Endothelial cell of umbilical vein (primary cell): ENCODE results near the gene TRAF3. TPM values are rescaled to one million over a fixed set of nuclear protein-coding genes. Genes with fewer than 3 reads are reported as not detected.

Experiments used
- BruUV-seq: library from RNA; stranded (reverse); fragments of 400-500 nt; replicated peaks from 2 replicates; lab custom pipeline; 2021; lab: Mats Ljungman, UMichigan
- CTCF ChIA-PET: fragments of 300-600, 350-600 bp; sonication (Branson Sonifier 250); formaldehyde crosslinking; loops from one replicate; lab custom pipeline; 2021; ENCODE audit warnings: antibody characterized with exemption, inconsistent platforms; lab: Charles Lee
- POLR2A ChIA-PET: fragments of 300-600, 350-600 bp; sonication (Branson Sonifier 250); formaldehyde crosslinking; loops from one replicate; lab custom pipeline; 2021; ENCODE audit warnings: antibody characterized with exemption, inconsistent platforms; lab: Charles Lee
- DNase-seq: peaks from one replicate; pipeline ENCODE4 v3.0.0-alpha.2; 2011; ENCODE audit warnings: low read depth, low spot score
- FAIRE-seq: peaks from 2 replicates; lab custom pipeline; 2011; peaks lifted over from hg19 to GRCh38; lab: Jason Lieb, UNC
- H2AFZ ChIP-seq: 2 replicates; pipeline ENCODE4 v1.6.0; 2012; ENCODE audit warnings: low read depth, low read length, control low read depth, inconsistent platforms
- H3K27ac ChIP-seq: 2 replicates; pipeline ENCODE4 v1.5.1; 2011; ENCODE audit warnings: low read depth, mild to moderate bottlenecking, control low read depth, low read length, moderate library complexity; ENCODE audit not compliant: insufficient read depth
- H3K27me3 ChIP-seq, 2 experiments: 2 replicates each; pipeline versions ENCODE4 v1.6.0 to v1.6.1; 2011; ENCODE audit warnings: low read length in 2 of 2, mixed read lengths in 1 of 2; ENCODE audit not compliant: control insufficient read depth in 2 of 2, insufficient read depth in 2 of 2
- H3K36me3 ChIP-seq, 2 experiments: 2 replicates in 1 of 2; 3 replicates in 1 of 2; pipeline ENCODE4 v1.5.1; 2011; ENCODE audit warnings: low read length in 2 of 2, mild to moderate bottlenecking in 1 of 2, moderate library complexity in 1 of 2; ENCODE audit not compliant: control insufficient read depth in 2 of 2, insufficient read depth in 2 of 2; ENCODE audit errors: extremely low read depth in 1 of 2
- H3K4me1 ChIP-seq: 3 replicates; pipeline ENCODE4 v1.5.1; 2011; ENCODE audit warnings: mild to moderate bottlenecking, low read length; ENCODE audit not compliant: control insufficient read depth, insufficient read depth; ENCODE audit errors: extremely low read depth
- H3K4me2 ChIP-seq: 2 replicates; pipeline ENCODE4 v1.6.1; 2011; ENCODE audit warnings: low read length, control low read depth, mixed read lengths; ENCODE audit not compliant: insufficient read depth
- H3K4me3 ChIP-seq, 3 experiments: fragments of 200-600 bp in 1 of 3; sonication (generic), shearing (Covaris generic) in 1 of 3; replicated peaks in 1 of 3; 2 replicates each; pipeline ENCODE4 v1.5.1; 2011 to 2016; ENCODE audit warnings: control low read depth in 3 of 3, low read length in 3 of 3, mild to moderate bottlenecking in 2 of 3, inconsistent platforms in 1 of 3, low read depth in 1 of 3, moderate library complexity in 1 of 3; ENCODE audit not compliant: insufficient read depth in 1 of 3
- H3K79me2 ChIP-seq: 2 replicates; pipeline ENCODE4 v1.6.0; 2012; ENCODE audit warnings: low read length, inconsistent platforms; ENCODE audit not compliant: control insufficient read depth, insufficient read depth
- H3K9ac ChIP-seq: replicated peaks from 2 replicates; pipeline ENCODE3; 2011; ENCODE audit warnings: low read length, control low read depth; ENCODE audit not compliant: insufficient read depth; ENCODE audit errors: extremely low read depth
- H3K9me1 ChIP-seq: replicated peaks from 3 replicates; pipeline ENCODE4 v1.6.0; 2011; ENCODE audit warnings: mild to moderate bottlenecking, low read length; ENCODE audit not compliant: control insufficient read depth, insufficient read depth; ENCODE audit errors: extremely low read depth
- H3K9me3 ChIP-seq: replicated peaks from 2 replicates; pipeline ENCODE4 v1.5.1; 2012; ENCODE audit warnings: low read length, inconsistent platforms; ENCODE audit not compliant: control insufficient read depth, insufficient read depth
- H4K20me1 ChIP-seq: replicated peaks from 2 replicates; pipeline ENCODE3; 2011; ENCODE audit warnings: mild to moderate bottlenecking, low read length; ENCODE audit not compliant: control insufficient read depth, insufficient read depth; ENCODE audit errors: extremely low read depth
- EZH2 ChIP-seq: IDR thresholded peaks from 2 replicates; pipeline ENCODE4 v1.6.1; 2012; ENCODE audit warnings: borderline replicate concordance, low read depth, mild to moderate bottlenecking, moderate library complexity, low read length, inconsistent platforms; ENCODE audit not compliant: severe bottlenecking
- FOS ChIP-seq: IDR thresholded peaks from 2 replicates; pipeline ENCODE4 v1.6.1; 2011; ENCODE audit warnings: mild to moderate bottlenecking, low read length, moderate library complexity, borderline replicate concordance; ENCODE audit not compliant: insufficient read depth
- GATA2 ChIP-seq: IDR thresholded peaks from 2 replicates; pipeline ENCODE4 v1.7.0; 2011; ENCODE audit warnings: low read depth, mild to moderate bottlenecking, moderate library complexity, mixed read lengths, low read length; ENCODE audit not compliant: insufficient read length, insufficient read depth
- JUN ChIP-seq: IDR thresholded peaks from 2 replicates; pipeline ENCODE4 v1.6.1; 2011; ENCODE audit warnings: borderline replicate concordance, low read depth; ENCODE audit not compliant: insufficient read length, insufficient read depth
- MYC ChIP-seq: IDR thresholded peaks from one replicate; pipeline ENCODE4 v1.6.1; 2011; ENCODE audit warnings: mild to moderate bottlenecking, low read depth, low read length
- POLR2A ChIP-seq: IDR thresholded peaks from 2 replicates; pipeline ENCODE4 v1.6.1; 2012; ENCODE audit warnings: low read depth, mild to moderate bottlenecking, control low read depth, low read length
- POLR2AphosphoS5 ChIP-seq: IDR thresholded peaks from 2 replicates; pipeline ENCODE4 v1.6.1; 2012; ENCODE audit warnings: low read depth, mild to moderate bottlenecking, control low read depth, low read length, moderate library complexity; ENCODE audit not compliant: insufficient read depth
- dilution Hi-C: fragments of 300-500 bp; cut with MboI; formaldehyde crosslinking; loops from one replicate; pipeline ENCODE4 v1.15.0; 2019; ENCODE audit warnings: low sequenced_read_pairs; ENCODE audit not compliant: extremely low pct_ligation_motif_present
- intact Hi-C: fragments of 100-400 bp; cut with micrococcal nuclease; formaldehyde crosslinking; loops from one replicate; pipeline ENCODE4 v1.10.0; 2022
- polyA plus RNA-seq, 4 experiments: library from polyadenylated mRNA; depleted of rRNA in 3 of 4; stranded (reverse) in 3 of 4; unstranded in 1 of 4; fragments of >200 nt; gene quantifications; 2 replicates each; pipeline versions ENCODE4 v1.2.1 to v1.2.3, GENCODE V29; 2011 to 2012; ENCODE audit warnings: missing spikeins in 1 of 4
- total RNA-seq: library from RNA; stranded (reverse); gene quantifications from 2 replicates; pipeline ENCODE4 v1.2.3, GENCODE V29; 2021
- TF ChIP-seq, protein P1 (sequence below): IDR thresholded peaks from 2 replicates; pipeline ENCODE4 v1.6.1; 2011; ENCODE audit not compliant: insufficient read depth, insufficient read length
- TF ChIP-seq, protein P2 (sequence below), 2 donors: IDR thresholded peaks; 1 replicate in 1 of 2; 2 replicates in 1 of 2; pipeline ENCODE4 v1.5.1; 2011; ENCODE audit warnings: low read length in 2 of 2, mild to moderate bottlenecking in 2 of 2, moderate library complexity in 2 of 2, control low read depth in 1 of 2, inconsistent platforms in 1 of 2, low read depth in 1 of 2; ENCODE audit not compliant: insufficient read depth in 1 of 2; ENCODE audit errors: extremely low read depth in 1 of 2

TRAF3 gene
- total and polyA plus RNA-seq, 2 donors (not counting 3 experiments of a cell fraction or from before 2014, with no cell fraction given) = 14.4 to 27.6 TPM

DNA sequence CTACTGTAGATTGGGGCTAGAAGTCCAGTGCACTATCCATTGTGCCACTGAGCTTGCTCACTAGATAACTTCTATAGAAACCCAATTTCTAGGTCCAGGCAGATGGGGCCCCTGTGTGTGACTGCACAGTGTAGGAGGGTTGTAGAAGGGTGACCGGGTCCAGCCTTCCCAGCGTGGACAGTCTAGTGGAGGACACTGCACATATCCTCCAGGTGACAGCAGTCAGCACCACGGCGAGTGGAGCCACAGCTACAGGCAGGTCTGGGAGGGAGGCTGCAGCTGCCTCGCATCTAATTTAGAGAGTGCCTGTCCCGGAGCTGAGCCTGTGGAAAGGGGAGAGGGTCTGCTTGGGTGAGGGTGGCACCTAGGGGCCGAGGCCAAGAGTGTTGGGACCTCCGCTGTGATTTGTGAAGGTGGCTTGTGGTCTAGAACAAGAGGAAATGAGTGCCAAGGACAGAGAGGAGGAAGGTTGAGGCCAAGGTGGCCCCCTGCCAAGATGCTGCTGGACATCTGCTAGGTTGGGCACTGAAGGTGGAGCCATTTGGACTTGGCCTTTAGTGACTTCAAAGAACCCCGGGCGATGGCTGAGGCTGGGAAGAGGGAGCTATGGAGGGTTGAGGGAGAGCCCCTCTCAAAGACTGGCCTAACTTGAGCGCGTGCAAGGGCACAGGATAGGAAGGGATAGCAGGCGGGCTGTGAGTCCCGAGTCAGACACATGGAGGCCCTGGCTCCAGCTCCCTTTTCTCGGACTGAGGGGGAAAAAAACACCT is 46.0 kb upstream of the TRAF3 start:
- Histone ChIP-seq H3K4me1 (no peaks in the 10 kb centered on the region), H3K27me3 (no peaks in the 10 kb centered on the region), H4K20me1 (no peaks in the 10 kb centered on the region), H3K27ac (no peak overlapping the region), H3K36me3 (peaks cover 0 to 18% of the 10 kb centered on the region in 2 experiments), H3K4me3 (no peak overlapping the region), H2AFZ (no peak overlapping the region), H3K9ac (no peak overlapping the region), H3K79me2 (no peaks in the 10 kb centered on the region), H3K4me2 (no peak overlapping the region), H3K9me1 (no peaks in the 10 kb centered on the region), H3K9me3 (no peaks in the 10 kb centered on the region)
- dilution Hi-C loops (no loop called here), intact Hi-C loops (no loop called here)
- POLR2A ChIA-PET = no interaction called here
- FAIRE-seq (no peak), DNase-seq (no peak)
- CTCF ChIA-PET = interaction anchor here (0.7 to 1.7 kb wide), 2 partner anchors 38 to 207 kb away, joined by 3 to 4 read pairs; no protein-coding TSS in a partner anchor
- BruUV-seq = no TSS peak
- no peak for TF ChIP-seq POLR2A
- TF ChIP-seq EZH2 = no peak
- TF ChIP-seq, protein P1, sequence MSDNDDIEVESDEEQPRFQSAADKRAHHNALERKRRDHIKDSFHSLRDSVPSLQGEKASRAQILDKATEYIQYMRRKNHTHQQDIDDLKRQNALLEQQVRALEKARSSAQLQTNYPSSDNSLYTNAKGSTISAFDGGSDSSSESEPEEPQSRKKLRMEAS = no peak
- TF ChIP-seq FOS = no peak
- no peak for TF ChIP-seq POLR2AphosphoS5
- no peak for TF ChIP-seq JUN
- TF ChIP-seq MYC = no peak
- TF ChIP-seq, protein P2, sequence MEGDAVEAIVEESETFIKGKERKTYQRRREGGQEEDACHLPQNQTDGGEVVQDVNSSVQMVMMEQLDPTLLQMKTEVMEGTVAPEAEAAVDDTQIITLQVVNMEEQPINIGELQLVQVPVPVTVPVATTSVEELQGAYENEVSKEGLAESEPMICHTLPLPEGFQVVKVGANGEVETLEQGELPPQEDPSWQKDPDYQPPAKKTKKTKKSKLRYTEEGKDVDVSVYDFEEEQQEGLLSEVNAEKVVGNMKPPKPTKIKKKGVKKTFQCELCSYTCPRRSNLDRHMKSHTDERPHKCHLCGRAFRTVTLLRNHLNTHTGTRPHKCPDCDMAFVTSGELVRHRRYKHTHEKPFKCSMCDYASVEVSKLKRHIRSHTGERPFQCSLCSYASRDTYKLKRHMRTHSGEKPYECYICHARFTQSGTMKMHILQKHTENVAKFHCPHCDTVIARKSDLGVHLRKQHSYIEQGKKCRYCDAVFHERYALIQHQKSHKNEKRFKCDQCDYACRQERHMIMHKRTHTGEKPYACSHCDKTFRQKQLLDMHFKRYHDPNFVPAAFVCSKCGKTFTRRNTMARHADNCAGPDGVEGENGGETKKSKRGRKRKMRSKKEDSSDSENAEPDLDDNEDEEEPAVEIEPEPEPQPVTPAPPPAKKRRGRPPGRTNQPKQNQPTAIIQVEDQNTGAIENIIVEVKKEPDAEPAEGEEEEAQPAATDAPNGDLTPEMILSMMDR (IDR thresholded peaks at IDR 0.05; ENCODE audit: extremely low read depth in 1 of 2, insufficient read depth in 1 of 2, low read depth in 1 of 2, low read length in 2 of 2) = no peak
- TF ChIP-seq GATA2 = no peak
